Epidermal melanocyte (primary cell): ENCODE results near the gene GALNTL6.

ENCODE experiments used
- DNase-seq: peaks from one replicate; pipeline ENCODE4 v3.0.0; 2011; ENCODE audit warnings: low spot score; ENCODE audit not compliant: insufficient read length

GALNTL6 gene

DNA sequence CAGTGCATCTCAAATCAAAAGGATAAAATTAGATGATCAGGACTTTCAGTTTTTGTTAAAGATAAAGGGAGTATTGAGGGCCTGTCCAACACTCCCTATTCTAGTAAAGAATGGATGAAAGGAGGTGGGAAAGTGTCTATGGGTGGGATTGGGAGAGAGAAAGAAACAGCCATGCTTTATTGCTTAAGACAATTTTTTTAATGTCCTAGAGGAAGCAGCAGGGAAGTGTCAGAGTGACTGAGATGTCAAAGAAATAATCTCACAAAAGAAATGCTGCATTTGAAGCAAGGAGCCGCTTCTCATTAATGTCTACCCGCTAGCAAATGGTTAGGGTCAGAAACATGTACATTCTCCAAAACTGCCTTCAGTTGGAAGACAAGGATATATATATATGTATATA, 1238.0 kb downstream of the GALNTL6 start:
- DNase-seq: no peak

DNA sequence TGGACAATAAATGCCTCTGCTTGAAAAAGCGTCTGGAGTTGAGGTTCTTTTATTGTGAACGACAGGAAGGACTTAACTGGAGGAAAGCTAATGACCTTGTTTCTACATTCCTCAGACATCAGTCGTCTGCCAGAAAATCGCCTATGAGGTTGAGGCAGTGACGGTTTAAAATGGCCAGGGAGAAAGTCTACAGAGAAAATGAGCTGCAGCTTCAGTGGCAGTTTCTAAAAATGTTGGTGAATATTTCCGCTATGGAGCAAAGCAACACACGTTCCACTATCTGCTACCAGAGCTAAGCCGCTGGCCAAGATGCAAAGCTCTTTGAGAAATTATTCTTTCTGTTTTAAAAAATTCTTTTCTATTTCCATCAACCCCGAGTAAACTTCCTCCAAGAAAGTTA, 1238.5 kb downstream of the GALNTL6 start:
- no peak for DNase-seq

DNA sequence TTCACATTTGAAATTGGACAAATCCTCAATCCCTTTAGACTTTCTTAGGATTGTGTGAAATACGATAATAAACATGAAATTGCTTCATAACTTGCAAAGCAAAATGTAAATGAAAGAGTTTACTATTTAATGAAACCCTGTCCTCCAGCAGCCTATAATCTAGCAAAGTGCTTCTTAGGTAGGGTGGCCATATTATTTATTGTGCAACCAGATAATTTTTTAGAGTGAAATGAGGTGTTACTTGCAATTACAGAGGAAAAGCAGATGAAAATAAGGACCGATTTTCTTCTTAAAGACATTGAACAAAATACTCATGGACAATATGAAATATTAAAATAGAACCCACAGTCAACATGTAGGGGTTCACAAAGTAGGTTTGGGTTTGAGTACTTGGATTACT, 1239.2 kb downstream of the GALNTL6 start:
- no peak for DNase-seq

DNA sequence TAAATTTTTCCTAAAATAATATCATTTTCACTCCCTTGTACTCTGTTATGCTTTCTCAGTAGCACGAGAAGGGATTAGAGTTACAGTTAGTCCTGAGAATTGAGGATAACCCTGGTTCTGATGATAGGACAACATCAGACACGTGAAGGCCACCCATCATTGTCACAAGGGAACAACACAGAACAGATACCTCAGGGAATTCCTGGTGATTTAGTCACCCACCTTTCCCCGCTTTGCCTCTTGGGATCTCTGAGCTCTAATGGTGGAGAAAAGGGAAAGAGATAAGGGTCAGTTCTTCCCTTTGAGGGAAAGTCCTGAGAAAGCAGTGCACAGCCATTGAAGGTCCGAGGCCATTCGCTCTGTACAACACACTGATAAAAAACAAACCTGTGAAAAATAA, 1243.1 kb downstream of the GALNTL6 start:
- no peak for DNase-seq

DNA sequence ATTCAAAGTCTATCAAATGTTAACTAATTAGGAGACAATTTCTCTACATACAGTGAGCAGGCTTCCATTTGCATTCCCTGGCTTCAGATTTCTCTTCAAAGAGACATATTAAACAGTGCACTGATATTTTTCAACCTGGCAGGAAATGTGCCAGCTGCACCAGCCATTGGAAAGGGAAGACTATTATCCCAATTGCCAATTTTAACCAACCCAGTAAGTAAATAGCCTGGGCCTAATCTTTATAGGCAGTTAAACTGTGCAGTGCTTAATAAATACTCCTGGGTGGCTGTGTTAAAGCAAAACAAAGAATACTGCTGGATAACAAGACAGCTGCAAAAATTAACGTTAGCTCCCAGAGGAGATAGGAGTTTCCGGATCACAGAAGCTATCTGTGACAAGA, 1243.5 kb downstream of the GALNTL6 start:
- no peak for DNase-seq

DNA sequence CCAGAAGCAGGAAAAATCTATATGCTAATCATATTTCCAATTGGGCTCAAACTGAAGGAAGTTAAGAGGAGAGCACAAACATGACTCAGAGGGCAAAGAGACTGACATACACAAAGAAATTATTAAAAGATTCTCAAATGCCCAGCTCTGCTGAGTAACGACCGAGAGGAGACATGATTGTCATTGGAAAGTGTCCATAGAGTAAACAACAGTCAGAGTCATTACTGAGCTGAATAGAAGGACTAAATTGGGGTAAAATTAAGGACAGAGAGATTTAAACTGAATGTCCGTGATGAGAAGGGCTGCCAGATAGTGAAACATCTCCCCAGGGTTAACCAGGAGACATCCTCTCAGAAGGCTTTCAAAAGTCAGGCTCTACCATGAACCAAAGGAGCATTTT, 1244.2 kb downstream of the GALNTL6 start:
- DNase-seq: no peak

DNA sequence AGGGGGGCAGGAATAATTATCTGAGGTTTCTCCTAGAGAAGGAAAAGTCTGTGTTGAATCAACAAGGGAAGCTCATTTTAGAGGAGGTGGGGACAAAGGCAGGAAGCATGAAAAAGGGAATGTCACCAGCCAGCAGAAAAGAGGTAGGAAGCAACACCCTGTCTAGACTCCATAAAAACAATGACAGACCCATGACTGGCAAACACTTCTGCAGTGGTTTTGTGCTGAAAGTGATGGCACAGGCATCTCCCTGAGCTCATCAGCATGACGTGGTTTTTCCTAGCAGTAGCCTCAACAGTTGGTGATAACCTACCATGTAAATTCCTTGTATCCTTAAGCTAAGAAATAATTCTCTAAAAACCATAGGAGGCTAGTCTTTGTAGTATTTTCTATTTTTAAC, 1244.7 kb downstream of the GALNTL6 start:
- no peak for DNase-seq

DNA sequence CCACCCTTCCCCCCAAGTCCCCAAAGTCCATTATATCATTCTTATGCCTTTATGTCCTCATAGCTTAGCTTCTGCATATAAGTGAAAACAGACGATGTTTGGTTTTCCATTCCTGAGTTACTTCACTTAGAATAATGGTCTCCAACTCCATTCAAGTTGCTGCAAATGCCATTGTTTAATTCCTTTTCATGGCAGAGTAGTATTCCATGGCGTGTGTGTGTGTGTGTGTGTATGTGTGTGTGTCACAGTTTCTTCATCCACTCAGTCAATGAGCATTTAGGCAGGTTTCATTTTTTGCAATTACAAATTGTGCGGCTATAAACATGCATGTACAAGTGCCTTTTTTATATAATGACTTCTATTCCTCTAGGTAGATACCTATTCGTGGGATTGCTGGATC, 1248.0 kb downstream of the GALNTL6 start:
- no peak for DNase-seq

DNA sequence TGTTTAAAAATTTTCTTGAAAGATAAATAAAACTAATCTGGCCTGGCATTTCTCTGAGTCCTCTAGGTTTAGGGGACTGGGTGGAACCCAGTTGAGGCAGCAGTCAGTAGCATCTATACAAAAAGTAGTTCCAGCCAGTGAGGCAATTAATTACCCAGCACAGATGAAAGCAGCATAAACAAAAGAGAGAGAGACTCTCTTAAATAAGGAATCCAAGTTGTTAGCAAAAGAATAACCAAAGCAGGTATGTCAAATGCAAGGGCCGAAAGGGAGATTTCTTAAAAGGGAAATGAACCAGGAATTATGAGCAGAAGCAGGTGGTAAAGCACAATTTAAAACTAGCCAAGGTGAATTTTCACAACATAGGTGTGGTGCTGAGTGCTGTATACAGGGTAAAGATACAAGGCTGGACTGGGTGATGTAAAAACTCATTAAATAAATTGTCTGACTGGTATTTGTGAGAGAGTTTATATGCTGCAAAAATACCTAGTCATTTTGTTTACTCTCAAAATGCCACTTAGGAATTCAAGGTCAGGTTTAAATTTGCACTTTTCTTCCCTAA, 1260.8 kb downstream of the GALNTL6 start:
- DNase-seq: no peak

DNA sequence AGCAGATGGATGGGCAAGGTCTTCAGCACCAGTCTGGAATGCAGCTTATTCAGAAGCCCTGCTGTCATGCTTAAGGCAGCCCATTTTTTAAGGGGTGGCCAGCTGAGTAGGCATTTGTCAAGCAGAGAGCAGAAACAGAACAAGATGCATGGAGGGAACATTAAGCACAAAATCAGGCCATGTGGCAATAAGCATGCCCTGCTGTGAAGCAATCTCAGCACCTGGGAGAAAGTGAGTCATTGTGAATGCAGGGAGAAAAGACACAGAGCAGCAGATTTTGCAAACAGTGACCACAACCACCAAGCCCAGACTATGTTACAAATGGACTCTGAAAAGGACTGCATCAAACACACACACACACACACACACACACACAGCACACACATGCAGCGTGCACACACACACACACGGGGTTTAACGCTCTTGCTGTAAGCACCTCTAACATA, 1261.3 kb downstream of the GALNTL6 start:
- peak; percentile 65 for DNase-seq

DNA sequence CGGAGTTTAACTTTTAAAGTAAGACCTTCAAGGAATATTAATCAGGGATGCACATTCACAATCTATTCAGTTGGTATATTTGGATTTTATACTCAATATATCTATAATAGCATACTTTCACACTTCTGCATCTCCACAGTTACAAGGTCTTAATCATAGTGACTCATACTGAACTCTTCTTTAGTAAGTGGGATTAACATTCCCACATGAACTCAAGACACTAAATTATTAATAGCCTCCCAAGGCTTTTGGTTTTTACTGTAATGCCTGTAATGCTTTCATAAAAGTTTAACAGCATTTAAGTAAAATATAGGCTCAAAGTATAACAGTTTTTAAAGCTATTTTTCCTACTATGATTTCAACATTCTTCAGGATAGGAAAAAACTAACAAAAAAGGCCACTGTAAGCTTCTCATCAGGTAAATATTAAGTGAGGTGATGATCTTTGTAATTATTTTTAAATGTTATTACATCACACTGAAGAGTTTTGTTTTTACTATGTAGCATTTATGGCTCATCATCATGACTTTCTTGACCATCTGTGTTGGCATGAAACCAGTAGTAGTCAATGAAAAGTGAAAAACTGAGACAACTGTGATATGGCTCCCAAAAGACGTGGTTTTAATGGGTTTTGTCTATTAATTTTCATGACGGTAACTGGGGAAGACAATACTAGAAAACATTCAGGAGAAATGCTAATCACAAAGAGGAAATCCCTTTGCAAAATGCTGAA, 1263.9 kb downstream of the GALNTL6 start:
- DNase-seq: no peak

DNA sequence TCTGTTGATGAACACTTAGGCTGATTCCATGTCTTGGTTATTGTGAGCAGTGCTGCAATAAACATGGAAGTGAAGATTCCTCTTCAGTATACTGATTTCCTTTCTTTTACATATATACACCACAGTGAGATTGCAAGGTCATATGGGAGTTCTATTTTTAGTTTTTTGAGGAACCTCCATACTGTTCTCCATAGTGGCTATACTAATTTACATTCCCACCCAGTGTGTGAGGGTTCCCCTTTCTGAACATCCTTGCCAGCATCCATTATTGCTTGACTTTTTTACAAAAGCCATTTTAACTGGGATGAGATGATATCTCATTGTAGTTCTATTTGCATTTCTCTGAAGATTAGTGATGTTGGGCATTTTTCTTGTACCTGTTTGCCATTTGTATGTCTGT, 1274.9 kb downstream of the GALNTL6 start:
- no peak for DNase-seq
